ENCODE data around the gene SIRPA.

The SIRPA gene

DNA sequence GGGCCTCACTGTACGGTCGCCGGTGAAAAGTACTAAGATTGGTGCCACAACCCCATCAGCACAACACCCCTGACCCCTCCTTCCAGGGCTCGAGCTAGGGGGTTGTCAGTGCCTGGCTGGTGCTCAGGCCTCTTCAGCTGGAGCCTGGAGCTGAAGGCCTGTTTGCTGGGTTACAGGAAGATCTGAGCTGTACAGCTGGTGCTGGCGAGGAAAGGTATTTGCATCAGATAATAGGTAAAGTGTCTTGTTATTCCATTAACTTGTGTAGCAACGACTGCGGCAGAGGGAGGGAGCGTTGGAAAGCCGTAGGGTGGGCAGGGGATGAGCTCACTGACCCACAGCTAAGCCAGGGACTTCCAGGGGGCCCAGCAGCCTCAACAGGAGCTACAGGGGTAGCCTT, 15.8 kb upstream of the SIRPA start:
- no peak overlapping the region for H3K4me3 ChIP-seq (ENCODE audit: low read depth, low read length)
- TF ChIP-seq, protein P1, sequence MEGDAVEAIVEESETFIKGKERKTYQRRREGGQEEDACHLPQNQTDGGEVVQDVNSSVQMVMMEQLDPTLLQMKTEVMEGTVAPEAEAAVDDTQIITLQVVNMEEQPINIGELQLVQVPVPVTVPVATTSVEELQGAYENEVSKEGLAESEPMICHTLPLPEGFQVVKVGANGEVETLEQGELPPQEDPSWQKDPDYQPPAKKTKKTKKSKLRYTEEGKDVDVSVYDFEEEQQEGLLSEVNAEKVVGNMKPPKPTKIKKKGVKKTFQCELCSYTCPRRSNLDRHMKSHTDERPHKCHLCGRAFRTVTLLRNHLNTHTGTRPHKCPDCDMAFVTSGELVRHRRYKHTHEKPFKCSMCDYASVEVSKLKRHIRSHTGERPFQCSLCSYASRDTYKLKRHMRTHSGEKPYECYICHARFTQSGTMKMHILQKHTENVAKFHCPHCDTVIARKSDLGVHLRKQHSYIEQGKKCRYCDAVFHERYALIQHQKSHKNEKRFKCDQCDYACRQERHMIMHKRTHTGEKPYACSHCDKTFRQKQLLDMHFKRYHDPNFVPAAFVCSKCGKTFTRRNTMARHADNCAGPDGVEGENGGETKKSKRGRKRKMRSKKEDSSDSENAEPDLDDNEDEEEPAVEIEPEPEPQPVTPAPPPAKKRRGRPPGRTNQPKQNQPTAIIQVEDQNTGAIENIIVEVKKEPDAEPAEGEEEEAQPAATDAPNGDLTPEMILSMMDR (IDR thresholded peaks at IDR 0.05; ENCODE audit: borderline replicate concordance, insufficient read depth, low read depth, low read length), result no peak

DNA sequence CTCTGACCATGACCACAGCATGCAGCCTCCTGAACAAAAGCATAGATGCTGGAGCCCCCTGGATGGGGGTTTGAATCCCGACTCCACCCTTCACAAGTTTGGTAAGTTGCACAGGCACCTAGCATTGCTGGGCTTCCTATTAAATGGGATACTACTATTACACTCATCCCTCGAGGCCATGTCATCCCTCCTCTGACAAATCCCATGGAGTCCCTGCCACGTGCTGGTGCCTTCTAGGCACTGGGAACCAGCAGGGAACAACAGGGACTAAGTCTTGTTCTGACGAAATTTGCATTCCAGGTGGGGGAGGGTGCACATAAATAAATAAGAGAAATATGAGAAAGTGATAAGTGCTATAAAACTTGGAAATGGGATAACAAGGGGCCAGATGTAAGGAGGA, 15.3 kb upstream of the SIRPA start:
- TF ChIP-seq, protein P1 (IDR thresholded peaks at IDR 0.05; ENCODE audit: borderline replicate concordance, insufficient read depth, low read depth, low read length), result no peak
- no peak overlapping the region for H3K4me3 ChIP-seq (ENCODE audit: low read depth, low read length)

DNA sequence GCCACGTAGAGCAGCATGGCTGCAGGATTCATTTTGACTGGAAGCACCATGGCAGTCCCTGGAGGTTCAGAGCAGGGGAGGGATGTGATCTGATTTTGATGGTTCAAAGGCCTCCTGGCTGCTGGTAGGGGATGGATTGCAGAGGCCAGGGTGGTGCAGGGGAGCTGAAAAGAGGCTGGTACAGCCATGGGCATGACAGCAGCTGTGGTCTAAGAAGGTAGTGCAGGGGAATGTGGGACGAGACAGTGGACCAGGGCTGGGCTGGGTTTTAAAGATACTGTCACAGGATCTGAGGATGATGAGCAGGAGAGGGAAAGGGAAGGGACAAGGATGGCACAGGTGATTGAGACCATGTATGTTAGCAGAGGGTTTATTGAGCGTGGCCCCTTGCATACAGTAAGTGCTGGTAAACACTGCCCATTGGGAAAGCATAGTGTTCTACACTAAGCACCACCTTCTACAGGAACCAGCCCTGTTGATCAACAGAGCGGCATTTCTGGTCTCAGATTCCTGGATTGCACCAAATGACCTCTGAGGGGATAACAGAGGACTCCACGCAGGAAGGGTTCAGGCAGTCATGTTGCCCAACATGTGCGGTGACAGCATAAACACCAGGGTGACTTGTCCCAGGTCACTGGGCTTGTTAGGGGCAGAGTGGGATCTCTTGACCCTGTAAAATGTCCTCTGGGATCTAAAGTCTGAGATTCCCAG, 14.5 kb upstream of the SIRPA start:
- no peak overlapping the region for H3K4me3 ChIP-seq (ENCODE audit: low read depth, low read length)
- TF ChIP-seq, protein P1 (IDR thresholded peaks at IDR 0.05; ENCODE audit: borderline replicate concordance, insufficient read depth, low read depth, low read length), result no peak

DNA sequence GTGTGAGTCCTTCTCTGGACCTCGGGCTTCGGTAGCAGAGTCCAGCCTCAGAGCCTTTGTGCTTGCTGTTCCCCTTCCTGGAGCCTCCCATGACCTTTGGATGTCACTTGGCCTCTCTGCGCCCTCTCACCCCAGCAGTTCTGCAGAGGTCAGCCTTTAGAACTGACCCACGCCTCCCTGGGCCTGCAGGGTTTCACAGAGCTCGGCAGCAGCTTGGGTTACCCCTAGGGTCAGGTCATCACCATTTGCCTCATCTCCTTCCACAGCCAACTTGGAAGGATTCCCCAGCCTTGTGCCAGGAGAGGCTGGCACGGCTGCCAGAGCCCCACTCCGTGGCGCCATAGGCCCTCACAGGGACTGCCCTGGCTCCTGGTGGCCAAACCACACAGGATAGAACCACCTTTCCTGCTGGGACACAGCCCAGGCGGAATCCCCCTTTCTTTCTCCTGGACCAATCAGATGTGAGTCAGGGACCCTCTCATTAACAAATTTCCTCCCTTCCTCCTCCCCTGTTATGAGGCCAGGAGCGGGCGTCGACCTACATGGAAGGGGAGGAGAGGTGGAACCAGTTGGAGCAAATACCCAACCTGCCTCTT, 13.9 kb upstream of the SIRPA start:
- no peak overlapping the region for H3K4me3 ChIP-seq (ENCODE audit: low read depth, low read length)
- TF ChIP-seq, protein P1 (IDR thresholded peaks at IDR 0.05; ENCODE audit: borderline replicate concordance, insufficient read depth, low read depth, low read length), result no peak

DNA sequence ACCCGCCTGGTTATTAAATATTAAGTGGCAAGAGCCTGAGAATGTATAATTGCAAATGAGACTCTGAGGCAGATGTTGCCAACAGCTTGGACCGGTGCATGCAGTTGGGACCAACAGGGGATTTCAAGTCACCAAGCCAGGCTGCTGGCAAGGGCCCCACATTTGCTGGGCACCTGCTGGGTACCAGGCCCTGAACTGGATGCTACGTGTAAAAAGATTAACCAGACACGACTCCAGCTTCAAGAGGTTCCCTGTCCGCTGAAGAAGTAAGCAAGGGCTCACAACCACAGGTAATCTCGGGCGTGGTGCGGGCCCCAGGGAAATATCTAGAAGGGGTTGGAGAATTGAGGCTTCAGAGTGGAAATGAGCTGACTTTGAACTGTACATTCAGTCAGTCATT, 13.2 kb upstream of the SIRPA start:
- TF ChIP-seq, protein P1 (IDR thresholded peaks at IDR 0.05; ENCODE audit: borderline replicate concordance, insufficient read depth, low read depth, low read length), result no peak
- no peak overlapping the region for H3K4me3 ChIP-seq (ENCODE audit: low read depth, low read length)

DNA sequence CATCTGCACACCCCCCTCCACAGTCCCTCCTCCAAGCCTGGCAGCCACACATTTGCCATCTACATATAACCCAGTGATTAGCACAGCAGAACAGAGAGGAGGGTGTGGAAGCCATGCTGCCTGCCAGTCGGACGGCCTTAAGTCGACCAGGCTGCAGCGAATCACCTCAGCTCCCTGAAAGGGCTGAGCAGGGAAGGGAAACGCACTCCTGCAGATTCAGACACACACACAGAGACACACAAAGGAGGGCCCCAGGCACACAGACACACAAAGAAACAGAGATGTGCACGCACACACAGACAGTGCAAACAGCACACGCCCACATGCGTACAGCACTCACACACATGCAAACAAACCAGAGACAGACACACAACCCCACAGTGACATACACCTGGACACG, 11.2 kb upstream of the SIRPA start:
- H3K4me3 ChIP-seq (ENCODE audit: low read depth, low read length), result no peak overlapping the region
- TF ChIP-seq, protein P1 (IDR thresholded peaks at IDR 0.05; ENCODE audit: borderline replicate concordance, insufficient read depth, low read depth, low read length), result no peak

DNA sequence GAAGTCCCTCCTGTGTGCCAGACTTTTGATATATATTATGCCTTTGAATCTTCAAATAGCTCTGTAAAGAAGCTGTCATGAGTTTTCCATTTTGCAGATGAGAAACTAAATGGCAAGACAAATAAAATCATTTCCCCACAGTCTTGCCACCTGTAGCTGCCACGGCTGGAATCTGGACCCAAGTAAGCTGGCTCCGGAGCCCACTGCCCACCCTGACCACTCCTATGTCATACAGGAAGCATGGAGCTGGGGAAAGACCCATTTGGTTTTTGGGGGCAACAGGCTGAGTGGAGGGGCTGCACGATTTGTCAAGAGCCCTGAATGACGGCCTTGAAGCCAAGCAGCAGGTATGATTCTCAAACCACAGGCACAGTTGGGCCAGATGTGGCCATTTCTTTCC, 10.0 kb upstream of the SIRPA start:
- H3K4me3 ChIP-seq (ENCODE audit: low read depth, low read length), result no peak overlapping the region
- TF ChIP-seq, protein P1 (IDR thresholded peaks at IDR 0.05; ENCODE audit: borderline replicate concordance, insufficient read depth, low read depth, low read length), result no peak

All from GM12875 (cell line).